ELF-1 (cell line): Measurements from ENCODE around the gene SOBP.
A peak's percentile ranks its signal among the peaks of the same experiment; 100 is the strongest.
"Not testable (repeated sequence)": the region's sequence is repeated elsewhere in the genome, so short reads cannot be mapped to it uniquely, and the experiment has no call there.

Experiments used
- DNase-seq: peaks from one replicate; pipeline ENCODE4 v3.0.0-alpha.2; 2016; ENCODE audit warnings: low read depth, low spot score

Gene SOBP

DNA sequence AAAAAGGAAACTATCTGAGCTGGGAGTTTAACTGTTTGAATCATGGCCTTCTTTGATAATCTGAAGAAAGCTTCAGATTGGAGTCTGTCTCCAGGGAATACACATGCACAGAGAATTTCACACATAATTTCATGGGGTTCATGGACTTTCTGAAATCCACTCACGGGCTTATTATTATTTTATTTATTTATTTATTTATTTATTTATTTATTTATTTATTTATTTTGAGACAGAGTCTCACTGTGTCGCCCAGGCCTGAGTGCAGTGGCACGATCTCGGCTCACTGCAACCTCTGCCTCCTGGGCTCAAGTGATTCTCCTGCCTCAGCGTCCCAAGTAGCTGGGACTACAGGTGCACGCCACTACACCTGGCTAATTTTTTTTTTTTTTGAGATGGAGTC lies 63.2 kb downstream of the SOBP start:
- DNase-seq: not testable (repeated sequence)

DNA sequence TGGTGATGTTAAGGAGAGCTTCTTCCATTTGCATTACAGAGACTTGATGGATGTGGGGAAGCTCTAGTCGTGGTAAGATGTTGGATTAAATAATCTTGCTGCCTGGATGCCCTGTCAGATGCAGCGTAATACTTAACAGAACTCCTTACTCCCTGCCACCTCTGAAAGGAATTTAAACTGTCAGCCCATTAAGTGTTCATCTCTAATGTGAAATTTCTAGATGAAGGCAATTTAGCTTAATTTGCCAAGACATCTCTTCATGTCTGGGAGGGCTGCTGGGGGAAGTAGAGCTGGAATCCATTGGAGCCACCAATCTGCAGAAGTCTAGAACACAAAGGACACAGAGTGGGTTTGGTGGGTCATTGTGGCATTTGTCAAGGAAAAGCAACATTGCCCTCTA lies 64.4 kb downstream of the SOBP start:
- DNase-seq: no peak

DNA sequence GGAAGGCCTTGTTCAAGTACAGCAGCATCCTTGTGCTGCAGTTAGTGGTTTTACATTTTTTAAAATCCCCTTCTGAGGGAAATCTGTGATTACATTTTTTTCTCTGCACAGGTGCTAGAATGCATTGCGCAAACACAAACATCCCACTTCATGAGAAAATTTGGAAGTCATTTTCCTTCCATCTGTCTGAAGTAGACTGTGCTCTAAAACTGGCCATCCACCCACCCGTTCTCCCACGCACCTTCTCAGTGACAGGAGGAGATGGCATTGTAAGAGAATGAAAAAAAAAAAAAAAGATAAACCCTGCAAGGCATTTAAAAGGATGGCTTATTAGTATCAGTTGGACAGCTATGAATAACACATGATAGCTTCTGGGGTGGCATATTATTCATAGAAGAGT lies 65.0 kb downstream of the SOBP start:
- DNase-seq: no peak

DNA sequence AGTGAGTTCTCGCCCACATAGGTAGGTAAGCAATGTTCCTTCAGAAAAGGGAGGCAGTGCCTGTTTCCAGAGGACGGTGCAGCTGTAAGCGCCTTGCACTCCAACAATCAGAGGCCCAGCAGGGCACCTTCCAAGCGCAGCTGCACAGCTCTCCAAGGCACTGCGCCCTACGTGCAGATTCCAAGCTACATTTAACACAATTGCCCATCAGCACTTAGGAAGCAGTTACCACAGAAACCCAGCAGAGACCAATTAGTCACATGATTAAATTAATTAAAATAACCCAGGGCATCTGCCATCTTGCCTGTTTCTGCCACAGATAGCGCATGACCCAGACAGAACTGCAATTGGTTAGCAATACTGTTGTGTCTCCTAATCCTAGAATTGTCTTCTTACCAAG lies 65.5 kb downstream of the SOBP start:
- DNase-seq: no peak

DNA sequence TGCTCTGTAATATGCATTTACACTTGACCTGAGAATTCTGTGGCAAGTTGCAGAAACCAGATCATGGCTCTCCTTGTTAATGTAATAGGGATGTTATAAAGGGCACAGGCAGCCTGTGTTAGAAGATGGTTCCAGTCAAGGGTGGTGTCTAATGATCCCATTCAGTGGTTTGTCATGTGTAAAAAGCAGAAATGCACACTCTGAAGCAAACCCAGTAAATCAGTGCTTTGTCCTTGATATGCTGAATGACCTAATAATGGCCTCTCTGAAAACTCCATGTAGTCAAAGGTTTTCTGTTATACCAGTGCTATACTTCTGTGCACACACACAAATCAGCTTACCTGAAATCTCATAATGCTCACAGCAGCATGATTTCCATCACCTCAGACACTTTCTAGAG lies 66.2 kb downstream of the SOBP start:
- DNase-seq: no peak

DNA sequence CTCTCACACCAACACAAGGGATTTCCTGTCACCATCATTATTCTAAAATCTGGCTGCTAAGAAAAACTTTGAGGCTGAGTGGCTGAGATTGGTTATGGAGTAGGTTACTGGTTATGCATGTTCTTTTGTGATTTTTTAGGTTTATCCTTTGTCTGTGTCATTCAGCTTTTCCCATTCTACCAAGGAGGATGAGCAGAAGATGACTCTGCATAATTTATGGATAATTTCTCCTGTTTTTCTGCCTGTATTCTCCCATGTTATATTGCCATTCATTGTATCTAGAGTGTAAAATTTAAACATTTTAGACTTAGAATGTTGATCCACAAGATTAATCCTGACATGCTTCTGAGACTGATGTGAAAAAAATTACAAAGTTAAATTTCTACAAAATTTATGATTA lies 67.8 kb downstream of the SOBP start:
- DNase-seq: no peak

DNA sequence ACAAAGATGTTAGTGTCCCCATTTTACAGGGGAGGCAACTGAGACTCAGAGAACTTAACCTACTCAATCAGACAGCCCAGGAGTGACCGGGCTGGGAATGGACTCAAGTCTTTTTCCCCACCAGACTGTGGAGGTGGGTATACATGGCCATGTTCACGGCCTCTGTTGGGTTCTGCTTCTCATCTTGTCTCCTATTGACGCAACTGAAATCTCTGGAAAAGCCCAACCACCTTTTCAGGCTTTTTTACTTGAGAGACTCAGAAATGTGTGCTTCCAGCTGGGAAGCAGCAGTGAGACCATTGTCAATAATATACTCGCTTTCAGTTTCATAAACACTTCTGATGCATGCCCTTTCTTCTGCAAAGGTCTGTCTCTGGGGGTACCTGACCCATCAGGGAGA lies 70.7 kb downstream of the SOBP start:
- peak; percentile 65 for DNase-seq

DNA sequence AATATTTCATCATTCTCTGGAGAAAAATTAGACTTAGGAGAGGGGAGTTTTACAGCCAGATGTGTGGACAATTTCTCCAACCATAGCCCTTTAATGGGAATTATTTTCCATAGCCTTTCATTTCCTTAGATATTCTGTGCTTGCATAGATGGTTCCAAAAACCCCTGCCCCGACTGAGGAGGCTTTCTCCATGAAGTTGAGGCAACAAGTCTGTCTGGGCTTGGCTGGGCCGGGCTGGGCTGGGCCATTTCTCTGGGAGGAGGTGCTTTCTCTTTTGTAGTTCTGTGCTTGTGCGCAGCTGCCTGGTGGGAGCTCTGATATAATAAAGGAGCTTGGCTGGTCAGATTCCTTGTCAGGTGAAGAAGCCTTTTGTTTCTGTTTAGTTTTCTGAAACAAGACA lies 71.4 kb downstream of the SOBP start:
- DNase-seq: peak; percentile 73

DNA sequence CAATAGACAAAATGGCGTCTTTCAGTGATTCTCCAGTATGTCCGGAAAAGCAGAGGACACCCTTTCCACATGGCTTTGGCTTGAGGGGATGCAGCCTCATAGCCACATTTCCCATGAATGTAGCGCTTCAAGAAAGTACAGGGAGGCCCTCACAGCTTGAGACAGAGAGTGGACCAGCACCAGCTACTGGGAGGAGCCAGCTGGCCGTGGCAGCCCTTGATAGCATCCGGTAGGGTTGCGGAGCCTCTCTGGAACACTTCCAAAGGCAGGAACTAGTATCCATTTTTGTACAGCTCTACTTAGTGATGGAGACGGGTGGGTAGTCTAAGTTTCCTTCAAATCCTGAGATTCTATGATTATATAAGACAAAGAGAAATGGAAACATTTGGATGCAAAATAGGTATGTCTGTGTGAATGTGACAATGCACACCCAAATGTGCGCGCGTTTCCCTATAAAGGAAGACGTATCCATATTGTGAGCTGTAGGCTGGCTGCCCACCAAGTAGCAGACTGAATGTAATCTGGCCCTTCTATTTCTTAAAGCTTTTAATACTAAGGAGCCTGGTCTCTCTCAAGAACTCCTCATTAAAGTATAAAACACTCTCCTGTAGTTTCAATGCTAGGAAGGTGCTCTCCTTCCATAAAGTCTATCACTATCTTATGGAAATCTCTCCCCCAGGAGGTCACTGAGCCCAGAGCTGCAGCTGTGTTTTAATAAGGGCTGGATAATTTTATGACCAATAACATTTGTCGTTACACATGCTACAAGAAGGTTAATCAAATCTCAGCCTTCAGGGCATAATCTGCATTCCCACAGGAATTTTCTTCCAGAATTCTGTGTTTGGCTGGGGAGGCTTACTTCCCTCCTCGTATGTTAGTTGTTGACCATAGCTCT lies 74.0 kb downstream of the SOBP start:
- no peak for DNase-seq

DNA sequence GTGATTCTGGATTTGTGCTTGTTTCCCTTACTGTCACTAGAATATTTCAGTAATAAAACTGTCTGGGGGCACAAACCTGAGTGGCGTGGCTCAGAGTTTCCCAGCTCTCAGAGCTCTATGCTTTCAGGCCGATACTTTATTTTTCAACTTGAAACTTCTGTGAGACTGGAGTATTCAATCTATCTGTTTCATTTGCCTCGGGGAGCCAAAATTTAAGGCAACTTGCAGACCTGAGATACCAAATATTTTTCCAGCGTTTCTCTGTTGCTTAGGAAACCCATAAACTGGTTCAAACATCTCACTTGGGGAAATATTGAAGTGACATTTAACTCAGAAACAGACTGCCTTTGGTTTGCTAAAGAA lies 74.7 kb downstream of the SOBP start:
- DNase-seq: no peak

DNA sequence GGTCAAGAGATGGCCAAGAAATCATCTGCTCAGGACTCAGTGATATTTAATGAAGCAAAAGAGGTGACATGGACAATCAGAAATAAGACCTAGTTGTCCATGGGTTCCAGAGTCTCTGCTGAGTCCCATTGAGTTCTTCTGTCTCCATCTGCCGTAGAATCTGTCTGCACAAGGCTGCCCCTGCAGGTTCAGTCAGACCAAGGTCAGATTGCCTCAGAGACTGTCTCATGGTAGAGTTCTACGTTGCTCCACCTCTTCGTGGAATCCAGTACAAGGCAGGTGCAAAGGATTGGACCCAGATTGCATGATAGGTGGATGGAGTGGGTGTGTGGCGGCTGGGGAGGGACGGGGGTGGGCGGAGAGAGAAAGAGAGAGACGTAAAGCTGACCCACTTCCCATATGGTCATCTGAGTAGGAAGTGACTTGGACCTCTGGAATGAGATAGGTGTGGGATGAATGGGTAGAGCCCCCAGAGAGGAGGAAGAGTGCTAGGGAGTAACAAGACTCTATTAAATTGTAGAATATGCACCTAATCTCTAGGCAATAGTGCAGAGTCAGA lies 75.3 kb downstream of the SOBP start:
- DNase-seq: no peak

DNA sequence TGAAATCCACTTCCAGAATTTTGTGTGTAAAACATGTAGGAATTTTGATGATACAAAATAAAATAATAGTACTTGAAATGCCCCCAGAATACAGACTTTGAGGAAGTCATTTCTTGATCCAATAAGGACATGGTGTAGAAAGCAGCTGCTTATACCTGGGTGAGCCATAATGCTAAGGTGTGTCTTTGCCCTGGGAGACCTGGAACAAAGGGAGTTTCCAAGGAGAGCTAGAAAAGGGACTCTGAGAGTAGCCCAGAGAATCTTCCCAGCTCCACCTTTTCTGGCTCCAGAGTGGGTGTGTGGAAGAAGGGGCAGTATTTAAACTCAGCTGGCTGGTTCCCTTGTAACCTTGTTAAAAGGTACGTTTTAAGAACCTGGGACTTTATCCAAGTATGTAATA lies 77.7 kb downstream of the SOBP start:
- no peak for DNase-seq

DNA sequence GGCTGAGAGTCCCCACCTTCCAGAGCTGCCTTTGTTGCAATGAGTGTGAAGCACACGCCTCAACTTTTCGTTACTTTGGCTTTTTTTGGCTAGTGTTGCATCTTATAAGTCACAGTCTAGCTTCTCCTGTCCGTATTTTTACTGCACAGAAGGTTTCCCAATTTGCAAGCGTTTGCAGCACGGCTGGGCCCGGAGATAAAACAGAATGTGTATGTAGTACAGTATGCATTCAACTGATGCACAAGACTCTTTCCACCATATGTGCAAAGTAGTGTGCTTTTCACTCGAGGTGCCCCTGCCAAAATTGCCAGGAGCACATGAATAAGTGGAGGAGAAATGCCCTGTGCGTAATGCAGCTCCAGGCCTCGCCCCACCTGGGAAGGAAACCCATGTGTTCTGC lies 79.6 kb downstream of the SOBP start:
- no peak for DNase-seq

DNA sequence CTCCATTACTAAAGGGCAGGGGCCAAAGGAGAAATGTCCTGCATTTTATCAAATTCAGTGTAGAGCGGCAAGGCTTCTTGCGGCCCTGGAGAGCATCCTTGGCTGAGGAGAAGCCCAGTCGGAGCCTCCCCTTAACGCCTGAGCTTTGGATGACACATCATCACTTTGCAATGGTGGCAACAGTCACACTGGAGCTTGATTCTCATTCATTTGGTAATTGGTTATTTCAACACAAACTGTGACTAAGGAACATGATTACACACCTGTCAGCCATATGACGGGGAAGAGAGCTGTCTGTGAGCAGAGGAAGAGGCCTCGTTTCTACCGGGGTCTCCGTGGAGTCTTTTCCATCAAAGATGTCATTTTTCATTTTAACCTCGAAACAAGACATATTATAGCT lies 81.4 kb downstream of the SOBP start:
- no peak for DNase-seq

DNA sequence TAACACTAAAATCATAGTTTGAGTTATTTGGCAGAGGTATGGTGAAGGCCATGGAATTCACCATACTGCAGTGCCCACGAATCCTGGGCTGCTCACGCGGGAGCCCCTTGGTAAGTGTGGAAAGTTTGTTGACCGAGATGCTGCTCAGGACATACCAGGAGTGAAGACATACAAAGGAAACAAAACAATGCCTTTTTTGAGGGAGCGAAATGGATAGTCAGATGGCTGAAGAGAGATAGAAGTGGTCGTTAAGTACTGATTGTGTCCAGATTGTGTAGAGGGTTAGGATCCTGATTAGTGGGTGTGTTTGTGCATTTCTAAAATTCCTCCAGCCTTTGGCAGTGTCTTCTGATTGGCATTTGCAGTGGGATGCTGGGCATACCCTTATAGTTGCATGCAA lies 83.0 kb downstream of the SOBP start:
- DNase-seq: no peak

DNA sequence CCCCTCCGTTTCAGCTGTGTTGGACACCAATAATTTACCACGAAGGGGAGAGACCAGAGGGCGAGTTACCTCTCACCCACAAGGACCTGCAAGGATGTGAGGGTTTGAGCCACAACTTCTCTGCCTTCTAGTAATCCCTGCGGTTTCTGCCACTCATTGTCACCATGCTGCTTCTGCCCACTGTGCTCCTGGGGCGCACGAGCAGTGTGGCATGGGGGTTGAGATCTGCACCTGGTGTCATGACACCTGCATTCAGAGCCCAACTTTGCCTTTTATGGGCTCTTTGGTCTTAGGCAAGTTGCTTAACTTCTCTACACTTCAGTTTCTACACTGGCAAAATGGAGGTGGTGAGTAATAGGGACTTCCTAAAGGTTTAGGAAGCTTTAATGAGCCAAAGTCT lies 84.9 kb downstream of the SOBP start:
- DNase-seq: no peak

DNA sequence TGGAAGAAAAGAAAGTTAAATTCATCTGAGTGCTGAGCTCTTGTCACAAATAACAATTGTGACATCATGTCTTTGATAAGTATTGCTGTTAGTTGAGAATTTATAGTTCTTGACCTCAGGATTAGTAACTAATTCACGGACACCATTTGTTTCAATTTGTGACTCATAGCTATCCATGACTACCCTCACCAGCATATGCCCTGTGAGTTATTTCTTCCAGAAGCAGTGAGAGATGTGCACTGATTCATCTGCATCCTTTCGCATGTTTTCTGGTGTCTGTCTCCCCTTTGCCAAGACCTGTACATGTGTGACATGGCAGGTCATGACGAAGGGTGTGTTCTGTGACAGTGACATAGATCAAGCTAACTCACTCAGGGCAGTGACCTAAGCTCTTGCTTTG lies 86.9 kb downstream of the SOBP start:
- no peak for DNase-seq

DNA sequence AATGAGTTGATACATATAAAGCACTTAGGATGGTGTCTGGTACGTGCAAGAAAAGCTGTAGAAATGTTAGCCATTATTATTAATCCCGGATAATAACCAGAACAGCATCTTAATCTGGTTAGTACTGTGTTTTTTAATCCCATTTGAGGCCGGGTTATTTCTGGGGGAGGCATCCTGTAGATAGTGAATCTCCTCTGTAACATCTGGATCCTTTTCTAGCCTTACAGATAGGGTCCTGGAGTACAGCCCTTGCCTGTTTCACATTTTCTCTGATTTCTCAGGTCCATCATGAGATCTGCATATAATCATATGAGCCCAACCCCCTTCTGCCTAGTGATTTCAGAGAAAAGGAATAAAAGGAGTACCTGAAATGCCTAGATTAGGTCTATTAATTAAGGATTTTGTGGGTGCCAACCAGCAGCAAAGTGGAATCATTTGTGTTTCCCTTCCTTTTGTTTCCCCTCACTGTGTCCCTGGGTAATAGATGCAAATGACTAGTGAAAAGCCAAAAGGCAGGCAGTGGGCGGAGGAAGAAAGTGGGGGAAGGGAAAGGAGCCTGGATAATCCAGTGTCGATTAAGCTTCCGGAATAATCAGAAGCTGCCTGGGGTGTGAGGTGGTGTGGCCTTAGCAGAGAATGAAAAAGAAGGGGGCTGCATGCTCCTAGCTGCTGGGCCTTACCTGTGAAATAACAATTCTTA lies 88.9 kb downstream of the SOBP start:
- DNase-seq: peak; percentile 65

DNA sequence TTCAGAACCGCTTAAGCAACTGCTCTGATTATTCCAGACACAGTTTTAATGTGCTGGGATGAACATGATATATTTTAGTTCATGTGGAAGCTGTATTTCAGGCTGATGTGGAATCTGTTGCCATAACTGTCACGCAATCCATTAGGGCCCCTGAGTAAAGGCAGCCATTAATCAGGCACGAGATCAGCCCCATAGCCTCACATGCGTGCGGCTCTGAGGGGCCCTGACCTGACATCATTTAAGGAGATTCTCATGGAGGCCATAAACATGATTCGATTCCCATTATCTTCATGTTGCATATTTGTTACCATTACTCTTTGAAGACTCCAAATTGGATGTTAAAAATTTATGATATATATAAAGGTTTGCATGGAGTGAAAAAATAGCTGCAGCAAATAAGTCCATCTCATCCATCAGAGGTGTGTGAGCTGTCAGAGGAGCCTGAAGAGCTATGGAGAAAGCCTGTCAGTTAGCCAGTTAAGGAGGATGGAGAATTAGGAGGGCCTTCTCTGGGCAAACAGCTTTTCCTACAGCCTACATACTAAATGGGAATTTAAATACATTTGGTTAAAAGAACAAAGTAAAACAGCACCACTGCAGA lies 89.6 kb downstream of the SOBP start:
- no peak for DNase-seq

DNA sequence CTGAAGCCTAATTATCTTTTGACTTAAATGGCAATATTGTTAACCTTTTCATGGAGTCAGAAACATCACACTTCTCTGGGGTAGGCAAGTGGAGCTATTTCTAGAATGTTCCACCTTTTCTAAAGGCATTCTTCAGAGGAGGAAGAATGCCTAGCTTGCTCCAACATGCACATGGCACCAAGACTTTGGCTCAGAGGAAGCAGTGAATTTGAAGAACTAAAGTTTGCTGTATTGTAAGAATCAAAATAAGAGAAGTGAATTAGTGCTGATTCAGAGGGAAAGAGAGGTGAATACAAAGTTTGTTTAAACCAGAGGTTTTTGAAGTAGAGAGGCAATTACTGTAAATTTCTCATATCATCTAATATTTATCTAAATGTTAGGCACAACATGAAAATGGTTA lies 92.2 kb downstream of the SOBP start:
- no peak for DNase-seq

DNA sequence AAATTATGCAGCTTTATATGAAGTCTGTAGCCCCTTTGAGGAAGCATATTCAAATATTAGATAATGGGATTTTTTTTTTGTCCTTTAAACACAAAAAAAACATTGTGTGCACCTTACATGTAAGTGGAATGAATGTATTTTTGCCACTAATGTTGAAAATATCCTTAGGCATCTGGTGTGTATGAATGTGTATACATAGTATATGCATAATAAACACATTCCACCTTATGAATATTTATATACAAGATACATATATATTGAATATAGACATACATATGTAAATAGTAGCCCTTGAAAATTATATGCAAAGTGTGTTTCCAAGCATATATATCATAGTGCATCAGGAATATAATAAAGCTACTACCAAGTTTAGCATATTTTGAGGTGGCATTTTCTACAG lies 94.8 kb downstream of the SOBP start:
- DNase-seq: no peak

DNA sequence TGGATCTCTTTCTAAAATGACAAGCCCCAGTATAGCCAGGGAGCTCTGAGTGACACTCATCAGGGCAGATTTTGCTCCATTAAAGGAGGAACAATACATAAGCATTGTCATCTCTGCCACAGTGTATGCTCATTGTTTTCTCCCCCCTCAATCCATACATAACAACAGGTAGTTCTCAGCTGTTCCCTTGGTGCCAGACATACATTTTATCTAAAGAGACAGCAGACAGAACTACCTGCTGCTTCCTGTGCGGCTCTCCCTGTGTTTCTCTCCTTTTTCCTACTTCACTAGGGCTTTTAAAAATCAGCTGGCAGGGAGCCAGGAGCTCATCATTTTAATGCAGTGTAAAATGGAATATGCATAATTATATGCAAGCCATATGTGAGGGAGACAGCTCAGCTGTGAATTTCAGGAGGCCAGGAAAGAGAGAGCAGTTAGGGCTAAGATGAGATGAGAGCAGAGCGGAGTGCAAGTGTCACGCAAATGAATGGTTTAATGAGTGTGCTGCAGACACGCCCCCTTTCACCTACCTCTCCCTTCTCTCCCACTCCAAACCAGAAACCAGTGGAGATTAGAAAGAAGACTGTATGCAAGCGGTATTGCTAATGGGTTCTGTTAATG lies 96.0 kb downstream of the SOBP start:
- no peak for DNase-seq
